ENCODE data around the gene FGFBP2. TPM values are rescaled to one million over a fixed set of nuclear protein-coding genes. Genes with fewer than 3 reads are reported as not detected.

The FGFBP2 gene
- total and polyA plus RNA-seq, 2 experiments from 2014 or later: 0.18 to 0.56 TPM

DNA sequence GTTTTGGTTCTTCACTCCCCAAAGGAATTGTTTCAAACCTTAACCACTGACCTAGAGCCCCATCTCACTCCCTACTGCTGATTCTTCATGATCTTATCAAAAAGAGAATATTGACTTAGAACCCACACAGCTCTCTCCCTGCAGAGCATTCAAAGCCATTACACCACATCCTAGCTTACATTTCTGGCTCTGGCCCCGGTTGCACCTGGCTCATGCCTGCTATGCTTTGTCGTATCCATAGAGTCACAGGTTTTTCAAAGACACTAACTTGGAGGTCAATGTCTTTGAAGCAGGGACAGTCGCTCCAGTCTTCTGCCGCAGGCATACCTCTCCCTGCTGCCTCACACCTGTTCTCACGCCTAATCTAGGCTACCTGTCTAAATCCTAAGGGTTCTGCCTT, 42.7 kb upstream of the FGFBP2 start (continued):
- TF ChIP-seq EZH2 (IDR thresholded peaks at IDR 0.05; ENCODE audit: low read depth, unreplicated experiment) (no peak), STAT1 (IDR thresholded peaks at IDR 0.05; ENCODE audit: unreplicated experiment) (no peak), REST (IDR thresholded peaks at IDR 0.05; ENCODE audit: unreplicated experiment) (no peak)

DNA sequence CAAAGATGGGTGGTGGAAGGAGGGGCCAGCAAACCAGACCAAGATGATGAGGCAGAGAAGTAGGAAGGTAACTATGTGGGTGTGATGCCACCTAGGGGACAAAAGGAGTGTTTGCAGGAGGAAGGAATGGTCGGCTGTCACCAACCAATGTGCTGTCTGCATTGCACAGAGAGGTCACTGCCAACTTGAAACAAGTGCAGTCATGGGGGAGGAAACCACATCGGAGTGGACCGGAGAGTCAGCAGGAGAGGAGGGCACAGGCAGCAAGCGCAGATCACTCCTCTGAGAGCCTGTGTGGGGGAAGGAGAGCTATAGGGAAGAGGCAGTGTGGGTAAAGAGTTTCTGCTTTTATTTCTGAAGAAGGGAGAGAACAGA, 38.5 kb upstream of the FGFBP2 start:
- TF ChIP-seq ZNF114 (CRISPR knock-in tag; IDR thresholded peaks at IDR 0.05): no peak
- TF ChIP-seq, protein P1, sequence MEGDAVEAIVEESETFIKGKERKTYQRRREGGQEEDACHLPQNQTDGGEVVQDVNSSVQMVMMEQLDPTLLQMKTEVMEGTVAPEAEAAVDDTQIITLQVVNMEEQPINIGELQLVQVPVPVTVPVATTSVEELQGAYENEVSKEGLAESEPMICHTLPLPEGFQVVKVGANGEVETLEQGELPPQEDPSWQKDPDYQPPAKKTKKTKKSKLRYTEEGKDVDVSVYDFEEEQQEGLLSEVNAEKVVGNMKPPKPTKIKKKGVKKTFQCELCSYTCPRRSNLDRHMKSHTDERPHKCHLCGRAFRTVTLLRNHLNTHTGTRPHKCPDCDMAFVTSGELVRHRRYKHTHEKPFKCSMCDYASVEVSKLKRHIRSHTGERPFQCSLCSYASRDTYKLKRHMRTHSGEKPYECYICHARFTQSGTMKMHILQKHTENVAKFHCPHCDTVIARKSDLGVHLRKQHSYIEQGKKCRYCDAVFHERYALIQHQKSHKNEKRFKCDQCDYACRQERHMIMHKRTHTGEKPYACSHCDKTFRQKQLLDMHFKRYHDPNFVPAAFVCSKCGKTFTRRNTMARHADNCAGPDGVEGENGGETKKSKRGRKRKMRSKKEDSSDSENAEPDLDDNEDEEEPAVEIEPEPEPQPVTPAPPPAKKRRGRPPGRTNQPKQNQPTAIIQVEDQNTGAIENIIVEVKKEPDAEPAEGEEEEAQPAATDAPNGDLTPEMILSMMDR (conservative IDR thresholded peaks at IDR 0.05; ENCODE audit: low read depth in 2 of 2): peak; percentile 80 to 91

DNA sequence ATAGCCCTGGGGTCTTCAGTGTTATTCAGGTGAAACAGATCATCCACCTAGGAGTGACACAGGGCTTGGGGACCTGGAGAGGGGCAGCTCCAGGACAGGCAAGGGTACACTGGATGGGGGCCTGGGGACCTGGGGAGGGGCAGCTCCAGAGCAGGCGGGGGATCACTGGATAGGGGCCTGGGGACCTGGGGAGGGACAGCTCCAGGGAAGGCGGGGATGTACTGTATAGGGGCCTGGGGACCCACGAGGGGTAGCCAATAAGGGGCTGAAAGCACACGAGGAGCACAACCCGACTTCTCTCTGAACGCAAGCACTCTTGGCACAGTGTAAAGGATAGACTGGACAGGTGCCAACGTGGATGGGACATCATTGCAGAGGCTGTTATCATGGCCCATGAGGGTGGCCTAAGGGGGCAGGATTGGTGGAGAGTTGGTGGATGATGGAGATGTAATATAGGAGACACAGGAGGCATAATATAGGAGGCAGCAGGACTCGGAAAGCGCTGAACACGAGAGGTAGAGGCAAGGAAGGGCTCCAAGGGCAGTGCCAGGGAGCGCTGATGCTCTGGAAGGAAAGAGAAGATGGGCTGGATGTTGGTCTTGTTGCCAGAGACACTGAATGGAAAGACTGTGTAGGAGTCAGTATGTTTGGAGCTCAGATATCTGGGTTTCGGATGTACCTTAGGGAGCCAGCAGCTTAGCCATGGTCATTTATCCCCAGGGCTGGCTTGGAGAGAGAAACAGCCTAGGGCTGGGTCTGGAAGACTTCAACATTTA, 37.9 kb upstream of the FGFBP2 start:
- Histone ChIP-seq H2AFZ (no peak overlapping the region), H3K27me3 (ENCODE audit: insufficient read depth) (no peaks in the 10 kb centered on the region), H3K4me3 (no peak overlapping the region), H3K9me2 (ENCODE audit: insufficient read depth) (no peaks in the 10 kb centered on the region), H4K20me1 (replicated peaks; ENCODE audit: insufficient read depth) (peaks cover 6% of the 10 kb centered on the region; the same call in 1 of the 2 replicates), H3K79me2 (replicated peaks; ENCODE audit: insufficient read depth) (no peaks in the 10 kb centered on the region), H3F3A (replicated peaks; ENCODE audit: low read depth) (no peaks in the 10 kb centered on the region), H3K36me3 (ENCODE audit: insufficient read depth) (0 out of 2 replicates have a peak, but pooled peaks cover 5% of the 10 kb centered on the region), H3K4me1 (ENCODE audit: insufficient read depth) (no peaks in the 10 kb centered on the region), H3K27ac (ENCODE audit: low read depth) (no peak overlapping the region), H3K4me2 (no peak overlapping the region)
- H3K27me3 Mint-ChIP-seq (ENCODE audit: insufficient read depth, low read depth, poor library complexity): peaks cover 6% of the 10 kb centered on the region
- no peak for ATAC-seq
- TF ChIP-seq, protein P1 (conservative IDR thresholded peaks at IDR 0.05; ENCODE audit: low read depth in 2 of 2): no peak
- no peak for TF ChIP-seq ZNF114 (CRISPR knock-in tag; IDR thresholded peaks at IDR 0.05)
- no peak for TF ChIP-seq POLR2AphosphoS5 (IDR thresholded peaks at IDR 0.05; ENCODE audit: low read depth)
- no peaks in the 10 kb centered on the region for H3K9me3 Mint-ChIP-seq
- DNase-seq (ENCODE audit: low spot score): no peak
- no peak overlapping the region for H3K4me3 Mint-ChIP-seq
- no peak overlapping the region for H3K27ac Mint-ChIP-seq
- H3K4me1 Mint-ChIP-seq: no peaks in the 10 kb centered on the region
- peaks cover 29% of the 10 kb centered on the region for H3K36me3 Mint-ChIP-seq (ENCODE audit: low read depth)

More for the DNA sequence above, 38.5 kb upstream of the FGFBP2 start:
- ATAC-seq (peak; percentile 95), DNase-seq (ENCODE audit: low spot score) (peak; percentile 88)
- Histone ChIP-seq H3K4me2 (no peak overlapping the region), H3K36me3 (ENCODE audit: insufficient read depth) (0 out of 2 replicates have a peak, but pooled peaks cover 5% of the 10 kb centered on the region), H3F3A (replicated peaks; ENCODE audit: low read depth) (no peaks in the 10 kb centered on the region), H3K79me2 (replicated peaks; ENCODE audit: insufficient read depth) (no peaks in the 10 kb centered on the region), H3K4me3 (no peak overlapping the region), H2AFZ (no peak overlapping the region), H3K4me1 (ENCODE audit: insufficient read depth) (no peaks in the 10 kb centered on the region), H3K9me2 (ENCODE audit: insufficient read depth) (no peaks in the 10 kb centered on the region), H3K27ac (ENCODE audit: low read depth) (no peak overlapping the region), H4K20me1 (replicated peaks; ENCODE audit: insufficient read depth) (peaks cover 3% of the 10 kb centered on the region; the same call in 1 of the 2 replicates), H3K27me3 (ENCODE audit: insufficient read depth) (no peaks in the 10 kb centered on the region)
- no peak overlapping the region for H3K27ac Mint-ChIP-seq
- H3K4me3 Mint-ChIP-seq: no peak overlapping the region
- no peaks in the 10 kb centered on the region; the same call in 2 of the 3 replicates for H3K4me1 Mint-ChIP-seq
- peaks cover 35% of the 10 kb centered on the region for H3K36me3 Mint-ChIP-seq (ENCODE audit: low read depth)
- H3K9me3 Mint-ChIP-seq: no peaks in the 10 kb centered on the region
- peaks cover 6% of the 10 kb centered on the region for H3K27me3 Mint-ChIP-seq (ENCODE audit: insufficient read depth, low read depth, poor library complexity)
